ENCODE results near the gene EPX.

Gene EPX

GRCh38 chr17:58215685-58216084 lies 23.2 kb downstream of the EPX start:
- no peak for TF ChIP-seq CTCF (conservative IDR thresholded peaks at IDR 0.05)
- H3K27ac ChIP-seq = no peak overlapping the region

- TF ChIP-seq CTCF (conservative IDR thresholded peaks at IDR 0.05) = no peak
- H3K27ac ChIP-seq = no peak overlapping the region
Observed at GRCh38 chr17:58217766-58218165, 25.2 kb downstream of the EPX start.

GRCh38 chr17:58219007-58219788 lies 26.7 kb downstream of the EPX start, which contains the start of gene MKS1:
MKS1 (minus strand) TSS chr17:58219255; CDS start chr17:58219230, 25 bp downstream.
- TF ChIP-seq CTCF (conservative IDR thresholded peaks at IDR 0.05) = peak; percentile 73

GRCh38 chr17:58219789-58220183 lies 27.3 kb downstream of the EPX start:
- peak overlapping the region; percentile 93 for H3K27ac ChIP-seq
- no peak for TF ChIP-seq CTCF (conservative IDR thresholded peaks at IDR 0.05)

More at GRCh38 chr17:58219007-58219788, 26.7 kb downstream of the EPX start, which contains the start of gene MKS1:
- peak within 1 kb of the TSS; percentile 93 for H3K27ac ChIP-seq

- TF ChIP-seq CTCF (conservative IDR thresholded peaks at IDR 0.05) = no peak
- no peak overlapping the region for H3K27ac ChIP-seq
Observed at GRCh38 chr17:58224315-58224714, 31.8 kb downstream of the EPX start.

- TF ChIP-seq CTCF (conservative IDR thresholded peaks at IDR 0.05) = no peak
- no peak overlapping the region for H3K27ac ChIP-seq
Observed at GRCh38 chr17:58227733-58228132, 35.2 kb downstream of the EPX start.

GRCh38 chr17:58228679-58229078 lies 36.2 kb downstream of the EPX start:
- TF ChIP-seq CTCF (conservative IDR thresholded peaks at IDR 0.05) = no peak
- H3K27ac ChIP-seq = no peak overlapping the region
